NCI-H1694 (cell line): ENCODE measurements around the gene MFSD2B.

Experiments
- DNase-seq: peaks from one replicate; lab custom pipeline; 2025; lab: John Stamatoyannopoulos, UW

The MFSD2B gene

DNA sequence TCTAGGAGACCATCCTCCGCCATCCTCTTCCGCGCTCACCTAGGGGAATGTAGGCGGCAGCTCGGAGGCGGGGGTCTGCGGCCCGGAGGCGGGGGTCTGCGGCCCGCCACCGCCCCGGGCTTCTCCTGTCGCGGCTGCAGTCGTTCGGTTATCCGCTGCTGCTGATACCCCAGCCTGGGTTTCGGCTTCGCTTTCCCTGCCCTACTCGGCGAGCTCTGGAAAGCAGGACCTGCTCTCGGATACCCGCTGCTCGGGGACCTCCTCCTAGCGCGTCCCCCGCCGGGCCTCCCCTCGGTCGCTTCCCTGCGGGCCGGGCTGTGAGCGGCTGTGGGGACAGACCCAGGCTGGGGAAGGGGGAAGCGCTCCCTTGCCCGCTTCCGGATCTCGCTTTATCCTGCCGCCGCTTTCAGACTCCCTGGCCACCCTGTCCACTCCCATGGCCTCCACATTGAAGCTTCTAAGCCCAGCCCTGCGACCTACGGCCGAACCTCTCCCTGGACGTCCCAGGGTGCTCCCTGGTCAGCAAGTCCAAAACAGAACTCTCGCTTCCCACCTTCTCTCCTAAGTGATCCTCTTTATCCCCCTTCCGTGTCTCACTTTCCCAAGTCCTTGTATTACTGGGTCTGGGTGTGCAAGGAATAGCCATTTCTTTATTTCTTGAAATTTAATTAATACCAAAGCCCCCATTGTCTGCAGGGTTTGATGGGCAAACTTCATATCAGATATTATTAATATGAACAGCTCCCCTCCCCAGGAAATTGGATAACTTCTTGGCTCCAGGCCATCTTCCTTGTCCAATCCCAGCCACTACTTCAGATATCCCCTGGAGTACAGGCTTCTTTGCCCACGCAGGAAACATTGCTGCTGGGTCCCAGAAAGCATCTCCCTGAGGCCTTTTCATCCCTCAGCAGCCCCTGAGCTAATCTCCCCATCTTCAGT lies 40.4 kb downstream of the MFSD2B start:
- no peak for DNase-seq

DNA sequence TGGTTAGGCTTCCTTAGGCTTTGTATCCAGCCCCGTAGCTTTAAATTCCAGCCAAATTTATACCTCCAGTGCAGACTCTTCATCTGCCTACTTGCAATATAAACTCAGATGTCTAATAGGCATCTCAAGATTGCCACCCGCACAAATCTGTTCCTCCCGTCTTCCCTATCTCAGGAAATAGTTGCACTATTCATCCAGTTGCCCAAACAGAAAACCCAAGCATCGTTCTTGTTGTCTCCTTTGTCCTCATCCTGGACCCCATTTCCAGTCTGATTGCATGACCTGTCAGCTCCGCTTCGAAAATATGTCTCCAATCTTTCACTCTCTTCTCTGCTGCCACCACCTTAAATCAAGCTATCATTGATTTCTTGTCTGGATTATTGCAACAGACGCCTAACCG lies 41.9 kb downstream of the MFSD2B start:
- no peak for DNase-seq

DNA sequence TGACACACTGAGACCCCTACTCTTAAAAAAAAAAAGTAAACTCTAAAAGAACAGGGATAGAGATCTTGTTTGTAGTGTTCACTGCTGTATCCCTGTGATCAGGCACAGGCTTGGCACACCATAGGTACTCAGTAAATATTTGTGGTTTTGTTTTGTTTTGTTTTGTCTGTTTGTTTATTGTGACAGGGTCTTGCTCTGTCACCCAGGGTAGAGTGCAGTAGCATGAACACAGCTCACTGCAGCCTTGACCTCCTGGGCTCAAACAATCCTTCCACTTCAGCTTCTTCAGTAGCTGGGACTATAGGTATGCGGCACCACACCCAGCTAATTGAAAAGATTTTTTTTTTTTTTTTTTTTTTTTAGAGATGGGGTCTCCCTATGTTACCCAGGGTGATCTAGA lies 43.1 kb downstream of the MFSD2B start:
- no peak for DNase-seq

DNA sequence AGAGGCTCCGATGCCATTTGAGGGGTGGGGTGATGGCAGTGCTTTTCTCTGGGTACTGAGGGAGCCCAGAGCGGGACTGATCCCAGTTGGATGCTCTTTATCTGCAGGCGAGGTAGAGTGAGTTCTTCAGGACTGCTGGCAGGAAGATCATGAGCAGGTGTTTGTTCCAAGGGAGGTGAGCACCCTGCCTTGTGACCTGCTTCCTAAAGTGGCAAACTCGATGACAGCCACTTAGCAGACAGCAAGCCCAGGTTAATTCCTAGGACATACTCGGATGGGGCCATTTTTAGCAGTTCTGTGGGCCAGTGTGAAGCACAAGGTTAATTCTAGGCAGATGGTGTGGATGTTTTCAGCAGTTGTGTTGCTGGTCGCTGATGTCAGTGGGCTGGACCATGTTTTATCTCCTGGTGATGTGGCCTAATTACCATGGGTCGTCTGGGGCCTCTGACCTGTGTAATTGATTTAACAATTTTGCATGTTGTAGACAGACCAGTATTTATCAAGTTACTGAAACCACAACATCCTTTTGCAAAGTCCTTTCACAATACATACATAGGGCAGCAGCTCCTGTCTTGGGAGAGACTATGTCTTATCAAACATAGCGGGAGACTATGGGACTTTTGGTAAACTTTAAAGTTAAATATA lies 44.6 kb downstream of the MFSD2B start:
- no peak for DNase-seq

DNA sequence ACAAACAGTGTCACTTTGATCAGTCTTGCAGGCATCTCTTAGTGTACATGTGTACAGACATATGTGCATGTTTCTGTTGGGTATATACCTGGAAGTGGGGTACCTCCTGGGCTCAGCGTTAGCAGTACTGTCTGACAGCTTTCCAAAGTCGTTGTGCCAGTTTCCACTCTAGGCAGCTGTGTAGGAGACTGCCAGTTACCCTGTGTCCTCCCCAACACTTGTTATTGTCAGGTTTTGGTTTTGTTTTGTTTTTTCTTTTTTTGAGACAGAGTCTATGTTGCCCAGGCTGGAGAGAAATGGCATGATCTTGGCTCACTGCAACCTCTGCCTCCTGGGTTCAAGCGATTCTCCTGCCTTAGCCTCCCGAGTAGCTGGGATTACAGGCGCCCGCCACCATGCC lies 45.9 kb downstream of the MFSD2B start:
- no peak for DNase-seq

DNA sequence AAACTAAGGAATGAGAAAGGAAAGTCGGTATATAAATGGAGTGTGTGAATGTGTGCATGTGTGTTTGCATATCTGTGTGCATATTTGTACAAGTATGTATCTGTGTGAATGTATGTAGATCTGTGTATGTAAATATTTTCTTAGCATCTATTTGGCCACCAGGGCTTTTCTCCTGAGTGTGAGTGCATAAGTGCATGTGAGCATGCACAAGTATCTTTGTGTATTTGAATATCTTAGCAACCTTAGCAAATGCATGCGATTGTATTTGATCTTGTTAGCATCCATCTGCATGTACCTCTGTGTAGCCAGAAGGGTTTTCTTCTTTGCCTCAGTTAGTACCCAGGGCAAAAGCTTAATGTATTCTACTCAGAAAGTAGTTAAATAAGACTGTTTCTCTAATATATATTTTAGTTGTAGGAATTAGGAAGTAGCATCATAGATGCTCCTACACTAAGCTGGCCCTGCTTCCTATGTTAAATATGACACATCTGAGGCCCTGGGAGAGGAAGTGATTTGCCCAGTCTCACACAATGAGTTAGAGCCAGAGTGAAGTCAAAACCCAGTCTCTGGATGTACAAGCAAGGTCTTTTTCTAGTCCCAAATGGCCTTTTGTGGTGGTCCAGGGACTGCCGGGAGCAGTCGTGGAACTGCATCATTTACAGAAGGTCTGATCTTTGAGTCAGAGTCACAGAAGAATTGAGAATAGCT lies 48.8 kb downstream of the MFSD2B start:
- DNase-seq: no peak

DNA sequence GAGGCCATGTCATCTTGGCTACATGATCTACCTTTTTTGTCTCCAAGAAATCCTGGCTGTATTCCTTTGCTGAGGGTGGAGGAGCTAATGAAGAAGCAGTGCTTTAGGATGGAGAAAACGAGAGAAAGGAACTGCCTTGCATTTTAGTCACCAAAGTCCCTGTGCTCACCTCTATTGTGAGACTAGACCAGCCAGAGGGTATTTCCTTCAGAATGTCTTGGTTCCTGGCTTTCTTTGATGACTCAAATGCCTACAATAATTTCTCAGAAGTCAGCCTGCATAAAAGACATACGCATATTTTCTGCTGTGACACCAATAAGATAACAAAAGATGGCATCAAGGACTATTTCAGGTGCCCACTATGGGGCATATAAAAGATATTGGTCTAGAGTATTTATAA lies 55.5 kb downstream of the MFSD2B start:
- no peak for DNase-seq

DNA sequence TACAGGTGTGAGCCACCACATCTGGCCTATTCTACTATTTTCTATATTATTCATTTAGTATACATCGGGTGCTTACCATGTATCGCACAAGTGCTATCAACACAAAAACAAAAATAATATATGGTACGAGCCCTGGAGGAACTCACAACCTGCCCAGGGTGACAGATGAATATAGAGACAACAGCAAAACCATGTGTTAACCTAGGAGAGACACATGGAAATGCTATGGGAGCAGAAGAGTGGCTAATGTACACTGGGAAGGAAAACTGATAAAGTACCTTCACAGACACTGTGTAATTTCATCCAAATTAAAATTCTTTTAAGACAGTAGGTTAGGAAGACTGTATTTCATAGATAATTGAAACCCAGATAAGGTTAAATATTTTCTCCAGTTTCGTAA lies 62.4 kb downstream of the MFSD2B start:
- no peak for DNase-seq

DNA sequence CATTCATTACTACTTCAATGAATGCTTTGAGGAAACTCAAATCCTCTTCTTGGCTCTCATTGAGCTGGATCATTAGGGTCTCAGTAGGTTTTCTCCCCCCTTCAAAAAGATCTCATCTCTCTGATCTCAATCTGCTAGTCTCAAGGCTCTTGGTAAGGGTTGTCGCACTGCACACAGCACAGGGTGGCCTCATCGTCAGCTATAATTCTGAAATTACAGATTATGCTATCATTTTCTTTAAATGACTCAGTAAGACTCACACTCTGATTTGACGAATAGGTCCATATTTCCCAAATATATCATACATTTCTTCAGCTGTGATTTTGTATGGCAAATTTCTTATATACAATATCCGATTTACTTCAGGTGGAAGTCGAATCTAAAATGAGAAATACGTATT lies 63.9 kb downstream of the MFSD2B start:
- no peak for DNase-seq

DNA sequence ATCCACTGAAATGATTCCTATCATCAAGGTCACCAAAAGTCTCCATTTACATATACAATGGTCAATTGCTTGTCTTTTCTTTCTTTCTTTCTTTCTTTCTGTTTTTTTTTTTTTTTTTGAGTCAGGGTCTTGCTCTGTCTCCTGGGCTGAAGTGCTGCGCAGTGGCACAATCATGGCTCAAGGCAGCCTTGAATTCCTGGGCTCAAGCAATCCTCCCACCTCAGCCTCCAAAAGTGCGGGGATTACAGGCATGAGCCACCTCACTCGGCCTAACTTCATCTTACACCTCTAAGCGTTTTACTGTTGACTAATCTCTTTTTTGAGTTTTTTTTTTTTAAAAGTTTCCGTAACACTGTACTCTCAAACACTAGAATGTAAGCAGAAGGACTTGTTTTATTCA lies 65.4 kb downstream of the MFSD2B start:
- no peak for DNase-seq
